GM12878 (cell line): ENCODE measurements around the gene PLCXD1. TPM values are rescaled to one million over a fixed set of nuclear protein-coding genes. Genes with fewer than 3 reads are reported as not detected.
"Not testable (repeated sequence)": the region's sequence is repeated elsewhere in the genome, so short reads cannot be mapped to it uniquely, and the experiment has no call there.

Experiments used
- ATAC-seq: fragments of 200-7000 bp; cut with Tn5 transposase; 3 replicates; pipeline ENCODE4 v1.9.1; 2020; ENCODE audit warnings: mild to moderate bottlenecking, moderate library complexity
- BruUV-seq: library from RNA; stranded (reverse); fragments of 400-500 nt; replicated peaks from 2 replicates; lab custom pipeline; 2021; lab: Mats Ljungman, UMichigan
- CTCF ChIA-PET: fragments of 300-600 bp; sonication (Branson Sonifier 250); formaldehyde crosslinking; extraction: SDS; loops from one replicate; lab custom pipeline; 2021; ENCODE audit warnings: inconsistent platforms; lab: Yijun Ruan, JAX
- POLR2A ChIA-PET: fragments of 350-600 bp; formaldehyde crosslinking; extraction: SDS; loops from one replicate; lab custom pipeline; 2021; ENCODE audit warnings: inconsistent platforms; lab: Charles Lee
- RAD21 ChIA-PET: fragments of 300-600 bp; sonication (Branson Sonifier 250); formaldehyde crosslinking; loops from one replicate; lab custom pipeline; 2023; ENCODE audit warnings: antibody characterized with exemption; ENCODE audit not compliant: unreplicated experiment; lab: Charles Lee
- SMC1A ChIA-PET: fragments of 300-600 bp; sonication (Branson Sonifier 250); formaldehyde crosslinking; loops from one replicate; lab custom pipeline; 2023; ENCODE audit not compliant: unreplicated experiment, uncharacterized antibody; lab: Charles Lee
- DNase-seq: peaks from one replicate; pipeline ENCODE4 v3.0.0-alpha.2; 2011; ENCODE audit warnings: low read depth, low spot score
- FAIRE-seq: peaks from 3 replicates; lab custom pipeline; 2011; peaks lifted over from hg19 to GRCh38; lab: Jason Lieb, UNC
- H2AFZ ChIP-seq: 2 replicates; pipeline ENCODE4 v1.6.0; 2011; ENCODE audit warnings: low read depth, low read length, control low read depth; ENCODE audit not compliant: control insufficient read depth
- H3K27ac ChIP-seq: 2 replicates; pipeline ENCODE4 v1.5.1; 2011; ENCODE audit warnings: control low read depth; ENCODE audit not compliant: control insufficient read depth, insufficient read depth
- H3K27me3 ChIP-seq, 2 experiments: replicated peaks in 1 of 2; 2 replicates each; pipeline versions ENCODE4 v1.6.0 to v1.6.1; 2011; ENCODE audit warnings: low read length in 1 of 2; ENCODE audit not compliant: control insufficient read depth in 2 of 2, insufficient read depth in 2 of 2
- H3K36me3 ChIP-seq, 2 experiments: 2 replicates each; pipeline ENCODE4 v1.5.1; 2011; ENCODE audit warnings: low read length in 1 of 2; ENCODE audit not compliant: control insufficient read depth in 2 of 2, insufficient read depth in 2 of 2
- H3K4me1 ChIP-seq: 2 replicates; pipeline ENCODE4 v1.6.1; 2011; ENCODE audit warnings: mild to moderate bottlenecking, low read length, moderate library complexity, mixed read lengths; ENCODE audit not compliant: control insufficient read depth, insufficient read depth
- H3K4me2 ChIP-seq: 2 replicates; pipeline ENCODE4 v1.6.0; 2011; ENCODE audit warnings: control low read depth; ENCODE audit not compliant: control insufficient read depth, insufficient read depth
- H3K4me3 ChIP-seq: fragments of 200-600 bp; sonication (generic); 2 replicates; pipeline ENCODE4 v1.5.1; 2016
- H3K79me2 ChIP-seq: 2 replicates; pipeline ENCODE4 v1.6.0; 2011; ENCODE audit warnings: low read length; ENCODE audit not compliant: control insufficient read depth, insufficient read depth
- H3K9ac ChIP-seq: 2 replicates; pipeline ENCODE4 v1.8.0; 2011; ENCODE audit warnings: low read length, control low read depth, mixed read lengths; ENCODE audit not compliant: control insufficient read depth, insufficient read depth
- H3K9me3 ChIP-seq: replicated peaks from 3 replicates; pipeline ENCODE4 v1.5.1; 2011; ENCODE audit warnings: mild to moderate bottlenecking, low read length; ENCODE audit not compliant: control insufficient read depth, insufficient read depth
- H4K20me1 ChIP-seq: 2 replicates; pipeline ENCODE4 v1.6.0; 2011; ENCODE audit not compliant: control insufficient read depth, insufficient read depth
- ATF7 ChIP-seq: fragments of 450-650 bp; IDR thresholded peaks from 2 replicates; pipeline ENCODE4 v1.6.1; 2016; ENCODE audit warnings: low read depth, mild to moderate bottlenecking
- NR2F1 ChIP-seq: fragments of 450-650 bp; conservative IDR thresholded peaks from 2 replicates; pipeline ENCODE4 v1.6.1; 2017; ENCODE audit warnings: mild to moderate bottlenecking
- ZBTB11 ChIP-seq: fragments of 450-650 bp; formaldehyde crosslinking; IDR thresholded peaks from 2 replicates; pipeline ENCODE4 v1.5.0; 2022; ENCODE audit warnings: mild to moderate bottlenecking, missing genetic modification characterization
- WGBS: methylation state at CpG from one replicate; pipeline ENCODE4 v1.1.6; 2016; ENCODE audit warnings: low lambda C conversion rate; ENCODE audit not compliant: insufficient replicate concordance, insufficient coverage; ENCODE audit errors: missing lambda C conversion rate; 5-methylcytosine and 5-hydroxymethylcytosine counted together
- in situ Hi-C: fragments of 300-500 bp; cut with MboI; formaldehyde crosslinking; loops from 9 replicates; pipeline ENCODE4 v1.14.3; 2018; ENCODE audit warnings: mixed read lengths
- intact Hi-C: fragments of 100-400 bp; cut with micrococcal nuclease; formaldehyde crosslinking; loops from one replicate; pipeline ENCODE4 v1.14.2; 2022; ENCODE audit not compliant: unreplicated experiment
- polyA plus RNA-seq, 11 experiments: library from polyadenylated mRNA; depleted of rRNA in 4 of 11; unstranded in 6 of 11; stranded (reverse) in 5 of 11; fragments of >200 nt; fragmentation: Nextera tagmentation in 4 of 11; fragmentation: Illumina TruSeq in 1 of 11; extraction: Ambion mirVana in 4 of 11; extraction: Trizol in 1 of 11; gene quantifications; 1 replicate in 1 of 11; 2 replicates in 10 of 11; pipeline versions ENCODE4 v1.2.1 to v1.2.3, GENCODE V29; 2011 to 2016; ENCODE audit warnings: inconsistent platforms in 2 of 11, missing spikeins in 2 of 11, low read depth in 1 of 11
- total RNA-seq, 4 experiments: library from RNA; depleted of rRNA in 3 of 4; stranded (reverse); fragments of >200 nt in 3 of 4; fragmentation: Illumina TruSeq in 1 of 4; extraction: Trizol in 1 of 4; gene quantifications; 2 replicates each; pipeline versions ENCODE4 v1.2.1 to v1.2.3, GENCODE V29; 2013 to 2021

Gene PLCXD1
- total and polyA plus RNA-seq, 10 of the 15 experiments (the other 5 are each of a cell fraction or from before 2014, with no cell fraction given), result 2.4 to 49.7 (median 18.0) TPM

- DNase-seq (no peak), ATAC-seq (peak; percentile 76), FAIRE-seq (no peak)
- Histone ChIP-seq H3K79me2 (no peaks in the 10 kb centered on the region), H3K4me3 (no peak overlapping the region), H4K20me1 (no peaks in the 10 kb centered on the region), H2AFZ (no peak overlapping the region), H3K27ac (no peak overlapping the region), H3K4me2 (no peak overlapping the region), H3K9ac (no peak overlapping the region), H3K27me3 (no peaks in the 10 kb centered on the region), H3K9me3 (no peaks in the 10 kb centered on the region), H3K36me3 (no peaks in the 10 kb centered on the region), H3K4me1 (no peaks in the 10 kb centered on the region)
- no TSS peak for BruUV-seq
- CTCF ChIA-PET, result no interaction called here
- RAD21 ChIA-PET, result no interaction called here
- whole genome bisulfite sequencing, result 37% methylated on average over 13 of the region's 13 CpGs
- in situ Hi-C loops, result no loop called here
- SMC1A ChIA-PET, result no interaction called here
- intact Hi-C loops, result no loop called here
- POLR2A ChIA-PET, result no interaction called here
- TF ChIP-seq ATF7, result 0 out of 2 replicates have a peak, but pooled peaks have one; percentile 21
- peak; percentile 63 for TF ChIP-seq NR2F1
- no peak for TF ChIP-seq ZBTB11 (CRISPR knock-in tag)
- TF ChIP-seq, all 136 proteins: peak for 2
Measured at GRCh38 chrX:262381-262909, 18.7 kb upstream of the PLCXD1 start.

- CTCF ChIA-PET, H2AFZ ChIP-seq, POLR2A ChIA-PET, H3K4me2 ChIP-seq, H3K9me3 ChIP-seq, H3K36me3 ChIP-seq, ATAC-seq, intact Hi-C loops, H3K9ac ChIP-seq, H3K27ac ChIP-seq, H3K4me1 ChIP-seq, FAIRE-seq, SMC1A ChIA-PET, H3K79me2 ChIP-seq, H3K4me3 ChIP-seq, H3K27me3 ChIP-seq, in situ Hi-C loops, H4K20me1 ChIP-seq, BruUV-seq, DNase-seq, RAD21 ChIA-PET: not testable (repeated sequence)
- WGBS, result 86% methylated on average over 16 of the region's 16 CpGs
Measured at GRCh38 chrX:264006-264405, 17.2 kb upstream of the PLCXD1 start.
